Mammary epithelial cell (primary cell): ENCODE results near the gene MIOX.

Experiments
- CTCF ChIP-seq, 2 donors: IDR thresholded peaks in 1 of 2; conservative IDR thresholded peaks in 1 of 2; 2 replicates each; pipeline ENCODE4 v1.5.1; 2011 to 2012; ENCODE audit warnings: inconsistent platforms in 2 of 2, low read length in 2 of 2, mild to moderate bottlenecking in 2 of 2, control low read depth in 1 of 2, low read depth in 1 of 2; ENCODE audit not compliant: insufficient read depth in 1 of 2; ENCODE audit errors: extremely low read depth in 1 of 2
- EZH2 ChIP-seq: IDR thresholded peaks from 2 replicates; pipeline ENCODE4 v1.6.1; 2012; ENCODE audit warnings: low read length, inconsistent platforms, borderline replicate concordance

- TF ChIP-seq EZH2 (no peak), CTCF (conservative IDR thresholded peaks at IDR 0.05 in 1 of 2, IDR thresholded peaks at IDR 0.05 in 1 of 2; ENCODE audit: extremely low read depth in 1 of 2, insufficient read depth in 1 of 2, low read depth in 1 of 2, low read length in 2 of 2) (no peak)
Observed at GRCh38 chr22:50490531-50491308, 4.1 kb downstream of the MIOX start.
